Dendritic cell treated with granulocyte-macrophage colony-stimulating factor and Interleukin-4, amounts not matched to agents 40 ng/mL and 50 ng/mL, for 4 days (primary cell): ENCODE measurements around the gene TXN.
A peak's percentile ranks its signal among the peaks of the same experiment; 100 is the strongest.
"Not testable (repeated sequence)": the region's sequence is repeated elsewhere in the genome, so short reads cannot be mapped to it uniquely, and the experiment has no call there.

ENCODE experiments used
- H3K27ac Mint-ChIP-seq: one replicate; pipeline ENCODE4 v1.8.0; 2022; ENCODE audit warnings: mild to moderate bottlenecking, mixed read lengths
- H3K27me3 Mint-ChIP-seq: one replicate; pipeline ENCODE4 v1.8.0; 2022; ENCODE audit warnings: mild to moderate bottlenecking, mixed read lengths
- H3K36me3 Mint-ChIP-seq: one replicate; pipeline ENCODE4 v1.8.0; 2022; ENCODE audit warnings: low read depth, mixed read lengths
- H3K4me1 Mint-ChIP-seq: one replicate; pipeline ENCODE4 v1.8.0; 2022; ENCODE audit warnings: low read depth, mixed read lengths
- H3K4me3 Mint-ChIP-seq: one replicate; pipeline ENCODE4 v1.8.0; 2022; ENCODE audit warnings: mild to moderate bottlenecking, moderate library complexity, mixed read lengths
- H3K9me3 Mint-ChIP-seq: one replicate; pipeline ENCODE4 v1.8.0; 2022; ENCODE audit warnings: mixed read lengths
- intact Hi-C: fragments of 100-400 bp; cut with micrococcal nuclease; formaldehyde crosslinking; loops from one replicate; pipeline ENCODE4 v1.15.0; 2022

Gene TXN

DNA sequence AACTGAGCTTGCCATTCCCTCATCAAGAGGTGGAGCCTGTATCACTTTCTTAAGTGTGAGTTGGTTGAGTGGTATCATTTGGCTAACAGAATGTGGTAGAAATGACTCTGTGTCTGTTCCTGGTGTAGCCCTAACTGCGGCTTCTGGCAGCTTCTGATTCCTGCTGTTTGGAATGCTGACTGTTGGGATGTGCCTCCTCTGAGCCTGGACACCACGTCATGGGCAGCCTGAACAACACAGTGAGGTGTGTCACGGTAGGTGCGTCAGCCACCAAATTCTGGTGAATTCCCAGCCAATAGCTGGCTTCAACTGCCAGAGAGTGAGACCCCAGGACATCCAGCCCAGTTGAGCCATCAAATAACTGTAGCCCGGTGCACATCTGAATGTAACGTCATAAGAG lies 42.2 kb downstream of the TXN start:
- H3K9me3 Mint-ChIP-seq = no peaks in the 10 kb centered on the region
- H3K27me3 Mint-ChIP-seq = no peaks in the 10 kb centered on the region
- H3K4me1 Mint-ChIP-seq = no peaks in the 10 kb centered on the region
- intact Hi-C loops = no loop called here
- no peak overlapping the region for H3K4me3 Mint-ChIP-seq
- H3K27ac Mint-ChIP-seq = no peak overlapping the region
- H3K36me3 Mint-ChIP-seq = no peaks in the 10 kb centered on the region

DNA sequence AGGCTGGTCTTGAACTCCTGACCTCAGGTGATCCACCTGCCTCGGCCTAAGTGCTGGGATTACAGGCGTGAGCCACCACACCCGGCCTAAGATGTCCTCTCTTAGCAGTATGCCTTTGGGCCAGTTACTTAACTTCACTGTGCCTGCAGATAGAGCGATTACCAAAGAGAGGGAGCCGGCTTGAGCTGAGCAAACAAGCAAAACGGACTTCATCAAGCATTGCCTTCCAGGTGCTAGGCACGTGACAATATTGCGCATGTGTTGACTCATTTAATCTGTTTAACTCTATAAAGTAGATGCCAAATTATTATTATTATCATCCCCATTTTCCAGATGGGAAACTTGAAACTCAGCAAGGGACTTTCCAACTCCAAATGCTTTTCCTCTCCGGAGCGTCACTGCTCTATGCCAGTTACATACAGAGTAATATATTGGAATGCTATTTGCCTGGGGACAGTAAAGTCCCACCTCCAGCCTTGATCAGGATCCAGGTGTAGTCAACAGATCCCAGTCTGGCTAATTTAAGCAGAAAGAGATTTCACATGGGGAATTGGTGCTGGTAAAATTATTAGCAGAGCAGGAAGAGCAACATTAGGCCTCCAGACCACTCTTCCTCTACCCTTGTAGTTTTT lies 42.8 kb downstream of the TXN start:
- intact Hi-C loops = no loop called here

DNA sequence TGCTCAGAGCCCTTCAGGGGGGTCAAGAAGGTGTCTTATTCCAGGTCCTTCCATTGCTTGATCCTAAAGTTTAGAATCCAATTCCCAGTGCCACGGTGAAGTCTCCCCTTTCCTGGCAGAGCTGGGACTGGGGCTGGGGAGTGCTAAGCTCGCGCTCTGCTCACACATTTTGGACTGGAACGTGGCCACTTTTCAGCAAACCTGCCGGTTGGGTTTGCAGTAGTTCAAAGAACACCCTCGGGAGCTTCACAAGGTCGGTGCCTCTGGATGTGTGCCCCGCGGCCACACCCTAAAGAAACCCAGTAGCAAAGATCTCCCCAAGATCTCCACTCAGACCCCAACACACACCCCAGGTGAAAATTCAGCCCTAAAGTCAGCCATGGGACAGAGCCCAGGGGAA lies 48.3 kb downstream of the TXN start, which contains the start of gene C9orf152:
TSS of gene C9orf152 (minus strand) at position 129 of the 400 bp plus-strand sequence. CDS start 580 bp downstream, outside the sequence.
- H3K4me1 Mint-ChIP-seq = no peaks in the 10 kb centered on the region
- H3K27me3 Mint-ChIP-seq = peaks cover 9% of the 10 kb centered on the region
- H3K27ac Mint-ChIP-seq = peak within 1 kb of the TSS; percentile 10
- intact Hi-C loops = no loop called here
- H3K4me3 Mint-ChIP-seq = no peak within 1 kb of the TSS
- H3K9me3 Mint-ChIP-seq = no peaks in the 10 kb centered on the region
- no peaks in the 10 kb centered on the region for H3K36me3 Mint-ChIP-seq

More for the DNA sequence above, 42.8 kb downstream of the TXN start:
- Mint-ChIP-seq H3K27me3 (no peaks in the 10 kb centered on the region), H3K36me3 (no peaks in the 10 kb centered on the region), H3K4me3 (no peak overlapping the region), H3K27ac (no peak overlapping the region), H3K4me1 (no peaks in the 10 kb centered on the region), H3K9me3 (no peaks in the 10 kb centered on the region)

DNA sequence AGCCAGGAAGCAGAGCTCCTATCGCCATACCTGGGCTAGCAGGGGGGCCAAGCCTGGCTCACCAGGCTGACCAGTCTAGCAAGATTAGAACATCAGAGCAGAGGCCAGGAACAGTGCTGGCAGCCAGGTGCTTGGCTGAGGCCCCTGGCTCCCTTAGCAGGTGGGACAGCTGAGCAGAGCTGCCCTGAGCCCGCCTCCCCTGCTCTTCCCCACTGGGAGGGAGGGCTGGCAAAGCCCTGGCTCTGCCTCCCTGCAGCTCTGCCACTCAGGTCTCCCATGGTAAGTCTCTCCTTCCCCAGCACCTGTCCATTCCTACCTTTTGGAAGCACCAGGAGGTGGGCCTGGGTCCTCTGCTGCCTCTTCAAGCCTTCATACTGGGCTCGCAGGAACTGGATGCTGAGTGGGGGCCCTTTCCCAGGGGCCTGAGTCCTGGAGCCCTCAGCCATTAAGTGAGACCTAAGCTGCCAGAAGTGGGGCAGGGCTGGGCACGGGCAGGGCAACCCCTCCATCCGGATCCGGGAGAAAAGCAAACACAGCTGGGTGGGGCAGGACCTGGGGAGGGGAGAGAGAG lies 49.2 kb downstream of the TXN start:
- peak overlapping the region; percentile 10 for H3K27ac Mint-ChIP-seq
- H3K4me3 Mint-ChIP-seq = no peak overlapping the region
- intact Hi-C loops = no loop called here
- no peaks in the 10 kb centered on the region for H3K9me3 Mint-ChIP-seq
- no peaks in the 10 kb centered on the region for H3K36me3 Mint-ChIP-seq
- H3K4me1 Mint-ChIP-seq = no peaks in the 10 kb centered on the region
- peaks cover 10% of the 10 kb centered on the region for H3K27me3 Mint-ChIP-seq

DNA sequence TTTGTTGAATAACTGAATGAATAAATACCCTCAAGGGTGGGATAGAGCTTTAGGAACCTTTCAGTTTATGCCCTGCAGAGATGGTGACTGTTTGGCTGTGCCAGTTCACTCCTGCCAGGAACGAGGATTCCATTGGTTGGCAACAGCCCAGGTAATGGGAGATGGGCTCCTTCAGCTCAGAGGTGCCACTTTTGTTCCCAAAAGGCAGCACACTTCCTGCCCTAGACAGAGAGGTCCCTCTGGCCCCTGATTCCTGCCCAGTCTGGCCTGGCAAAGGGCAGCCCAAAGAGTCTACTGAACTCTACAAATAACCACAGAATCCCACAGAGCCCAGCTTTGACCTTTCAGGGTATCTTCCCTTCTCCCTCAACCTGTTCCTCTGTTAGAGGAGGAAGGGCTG lies 49.9 kb downstream of the TXN start:
- peaks cover 10% of the 10 kb centered on the region for H3K27me3 Mint-ChIP-seq
- H3K36me3 Mint-ChIP-seq = no peaks in the 10 kb centered on the region
- no peak overlapping the region for H3K4me3 Mint-ChIP-seq
- no peak overlapping the region for H3K27ac Mint-ChIP-seq
- no peaks in the 10 kb centered on the region for H3K9me3 Mint-ChIP-seq
- H3K4me1 Mint-ChIP-seq = no peaks in the 10 kb centered on the region
- intact Hi-C loops = no loop called here

DNA sequence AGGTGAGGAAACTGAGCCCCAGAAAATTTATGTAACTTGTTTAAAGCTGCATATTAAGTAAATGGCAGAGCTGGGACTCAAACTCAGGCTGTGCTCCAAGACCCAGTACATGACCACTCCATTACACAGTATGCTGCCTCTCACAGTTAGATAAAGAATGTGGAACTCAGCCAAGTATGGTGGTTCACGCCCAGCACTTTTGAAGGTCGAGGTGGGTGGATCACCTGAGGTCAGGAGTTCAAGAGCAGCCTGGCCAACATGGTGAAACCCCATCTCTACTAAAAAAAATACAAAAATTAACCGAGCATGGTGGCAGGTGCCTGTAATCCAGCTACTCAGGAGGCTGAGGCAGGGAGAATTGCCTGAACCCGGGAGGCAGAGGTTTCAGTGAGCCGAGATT lies 50.7 kb downstream of the TXN start:
- H3K27ac Mint-ChIP-seq, H3K4me1 Mint-ChIP-seq, H3K4me3 Mint-ChIP-seq, H3K36me3 Mint-ChIP-seq, H3K9me3 Mint-ChIP-seq, intact Hi-C loops: not testable (repeated sequence)
- peaks cover 10% of the 10 kb centered on the region for H3K27me3 Mint-ChIP-seq

DNA sequence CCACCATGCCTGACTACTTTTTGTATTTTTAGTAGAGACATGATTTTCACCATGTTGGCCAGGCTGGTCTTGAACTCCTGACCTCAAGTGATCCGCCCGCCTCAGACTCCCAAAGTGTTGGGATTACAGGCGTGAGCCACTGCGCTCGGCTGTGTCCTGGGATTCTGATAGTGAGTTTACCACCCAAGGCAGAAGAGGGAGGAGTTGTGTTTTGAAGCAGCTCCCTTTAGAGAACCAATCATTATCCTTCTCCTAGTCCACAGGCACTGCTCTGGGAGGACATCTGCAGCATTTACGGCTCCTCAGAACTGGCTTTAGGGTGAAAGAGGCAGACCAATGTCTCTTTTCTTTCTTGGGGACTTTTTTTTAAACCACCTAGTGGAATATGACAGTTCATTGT lies 54.1 kb downstream of the TXN start:
- no peak overlapping the region for H3K4me3 Mint-ChIP-seq
- no peak overlapping the region for H3K27ac Mint-ChIP-seq
- H3K27me3 Mint-ChIP-seq = peaks cover 6% of the 10 kb centered on the region
- no peaks in the 10 kb centered on the region for H3K36me3 Mint-ChIP-seq
- no peaks in the 10 kb centered on the region for H3K4me1 Mint-ChIP-seq
- no peaks in the 10 kb centered on the region for H3K9me3 Mint-ChIP-seq
- intact Hi-C loops = no loop called here

DNA sequence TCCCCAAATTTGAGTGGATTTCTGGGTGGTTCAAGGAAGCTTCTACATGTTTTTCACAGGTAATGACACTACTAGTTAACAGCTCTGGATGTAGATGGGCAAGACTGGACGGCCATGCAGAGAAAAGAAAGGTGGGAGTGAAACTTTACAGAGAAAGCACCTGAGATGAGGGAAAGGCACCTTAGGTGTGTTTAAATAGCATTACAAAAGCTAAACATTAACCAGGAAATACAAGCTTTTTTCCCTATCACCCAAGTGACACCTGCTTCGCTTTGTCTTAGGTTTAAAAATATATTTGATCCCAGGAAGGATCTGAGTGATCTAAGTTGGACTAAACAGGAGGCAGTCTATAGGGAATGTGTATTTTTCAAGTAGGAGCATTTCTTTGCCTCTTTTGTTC lies 56.7 kb downstream of the TXN start:
- Mint-ChIP-seq H3K9me3 (no peaks in the 10 kb centered on the region), H3K27me3 (peaks cover 1% of the 10 kb centered on the region), H3K4me3 (no peak overlapping the region), H3K36me3 (no peaks in the 10 kb centered on the region), H3K4me1 (no peaks in the 10 kb centered on the region), H3K27ac (no peak overlapping the region)
- intact Hi-C loops = no loop called here

DNA sequence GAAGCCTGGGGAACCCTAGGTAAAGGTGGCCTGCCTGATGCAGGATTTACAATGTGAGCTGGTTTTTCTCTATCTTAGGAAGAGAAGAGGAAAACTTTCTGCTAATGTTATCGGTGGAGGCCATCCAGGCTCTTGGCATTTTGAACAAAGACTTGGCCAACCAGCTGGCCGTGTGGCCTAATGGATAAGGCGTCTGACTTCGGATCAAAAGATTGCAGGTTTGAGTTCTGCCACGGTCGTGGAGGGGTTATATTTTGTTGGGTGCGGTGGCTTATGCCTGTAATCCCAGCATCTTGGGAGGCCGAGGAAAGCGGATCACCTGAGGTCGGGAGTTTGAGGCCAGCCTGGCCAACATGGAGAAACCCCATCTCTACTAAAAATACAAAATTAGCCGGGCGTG lies 58.0 kb downstream of the TXN start:
- H3K27me3 Mint-ChIP-seq = peaks cover 1% of the 10 kb centered on the region

DNA sequence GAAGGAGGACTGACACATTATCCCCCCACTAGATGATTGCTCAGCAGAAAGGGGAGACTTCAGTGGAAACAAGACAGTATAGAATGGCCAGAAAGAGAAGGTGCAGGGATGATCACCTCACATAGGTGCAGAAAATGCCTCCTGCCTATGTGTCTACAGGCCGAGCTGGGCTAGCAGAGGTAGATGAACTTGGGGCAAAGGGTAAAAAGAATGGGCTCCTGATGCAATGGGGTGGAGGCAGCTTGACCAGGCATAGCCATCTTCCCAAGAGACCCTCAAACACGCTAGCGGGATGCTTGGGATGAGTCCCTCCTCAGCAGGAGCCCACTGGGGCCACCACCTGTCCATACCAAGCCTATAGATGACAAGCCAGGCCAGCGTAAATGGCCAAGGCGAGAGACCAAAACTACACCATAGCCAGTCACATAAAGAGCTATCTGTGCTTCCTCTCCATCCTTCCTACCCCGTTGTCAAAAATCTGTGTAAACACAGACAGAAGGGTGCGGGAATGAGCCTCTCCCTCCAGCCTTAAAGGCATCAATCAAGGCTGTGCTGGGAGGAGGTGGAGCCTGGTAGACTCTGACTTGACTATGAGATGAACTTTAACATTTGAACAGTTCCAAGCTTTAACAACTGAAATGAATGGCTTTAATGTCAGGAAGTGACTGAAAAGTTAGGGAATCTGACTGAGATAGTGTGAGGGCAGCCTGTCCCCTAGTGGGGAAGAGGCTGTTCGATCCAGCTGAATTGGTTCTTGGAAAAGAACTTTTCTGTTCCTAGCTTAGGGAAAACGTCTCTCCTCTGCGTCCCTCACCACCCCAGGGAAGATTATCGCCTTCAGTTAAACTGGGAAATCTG lies 58.7 kb downstream of the TXN start:
- Mint-ChIP-seq H3K27ac (no peak overlapping the region), H3K36me3 (no peaks in the 10 kb centered on the region), H3K9me3 (no peaks in the 10 kb centered on the region), H3K27me3 (peaks cover under 1% of the 10 kb centered on the region), H3K4me3 (no peak overlapping the region), H3K4me1 (peaks cover 13% of the 10 kb centered on the region)
- intact Hi-C loops = no loop called here

More for the DNA sequence above, 58.0 kb downstream of the TXN start:
- Mint-ChIP-seq H3K36me3 (no peaks in the 10 kb centered on the region), H3K9me3 (no peaks in the 10 kb centered on the region), H3K4me3 (no peak overlapping the region), H3K27ac (peak overlapping the region; percentile 20), H3K4me1 (peaks cover 6% of the 10 kb centered on the region)
- intact Hi-C loops = no loop called here

DNA sequence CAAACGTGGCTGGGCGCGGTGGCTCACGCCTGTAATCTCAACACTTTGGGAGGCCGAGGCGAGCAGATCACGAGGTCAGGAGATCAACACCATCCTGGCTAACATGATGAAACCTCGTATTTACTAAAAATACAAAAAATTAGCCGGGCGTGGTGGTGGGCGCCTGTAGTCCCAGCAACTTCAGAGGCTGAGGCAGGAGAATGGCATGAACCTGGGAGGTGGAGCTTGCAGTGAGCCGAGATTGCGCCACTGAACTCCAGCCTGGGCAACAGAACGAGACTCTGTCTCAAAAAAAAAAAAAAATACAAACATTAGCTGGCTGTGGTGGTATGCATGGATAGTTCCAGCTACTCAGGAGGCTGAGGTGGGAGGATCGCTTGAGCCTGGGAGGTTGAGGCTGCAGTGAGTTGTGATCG lies 60.2 kb downstream of the TXN start:
- H3K27ac Mint-ChIP-seq, intact Hi-C loops, H3K36me3 Mint-ChIP-seq, H3K4me3 Mint-ChIP-seq, H3K9me3 Mint-ChIP-seq, H3K27me3 Mint-ChIP-seq: not testable (repeated sequence)
- peaks cover 21% of the 10 kb centered on the region for H3K4me1 Mint-ChIP-seq
